Measurements from ENCODE around the gene ZSWIM1. TPM values are rescaled to one million over a fixed set of nuclear protein-coding genes. Genes with fewer than 3 reads are reported as not detected.

ZSWIM1 gene
- total and polyA plus RNA-seq, 2 of the 13 experiments (the other 11 are each of a cell fraction or from before 2014, with no cell fraction given): 9.5 to 11.7 TPM

GRCh38 chr20:45921337-45922189 lies 40.5 kb downstream of the ZSWIM1 start (continued):
- TF ChIP-seq, protein P1, sequence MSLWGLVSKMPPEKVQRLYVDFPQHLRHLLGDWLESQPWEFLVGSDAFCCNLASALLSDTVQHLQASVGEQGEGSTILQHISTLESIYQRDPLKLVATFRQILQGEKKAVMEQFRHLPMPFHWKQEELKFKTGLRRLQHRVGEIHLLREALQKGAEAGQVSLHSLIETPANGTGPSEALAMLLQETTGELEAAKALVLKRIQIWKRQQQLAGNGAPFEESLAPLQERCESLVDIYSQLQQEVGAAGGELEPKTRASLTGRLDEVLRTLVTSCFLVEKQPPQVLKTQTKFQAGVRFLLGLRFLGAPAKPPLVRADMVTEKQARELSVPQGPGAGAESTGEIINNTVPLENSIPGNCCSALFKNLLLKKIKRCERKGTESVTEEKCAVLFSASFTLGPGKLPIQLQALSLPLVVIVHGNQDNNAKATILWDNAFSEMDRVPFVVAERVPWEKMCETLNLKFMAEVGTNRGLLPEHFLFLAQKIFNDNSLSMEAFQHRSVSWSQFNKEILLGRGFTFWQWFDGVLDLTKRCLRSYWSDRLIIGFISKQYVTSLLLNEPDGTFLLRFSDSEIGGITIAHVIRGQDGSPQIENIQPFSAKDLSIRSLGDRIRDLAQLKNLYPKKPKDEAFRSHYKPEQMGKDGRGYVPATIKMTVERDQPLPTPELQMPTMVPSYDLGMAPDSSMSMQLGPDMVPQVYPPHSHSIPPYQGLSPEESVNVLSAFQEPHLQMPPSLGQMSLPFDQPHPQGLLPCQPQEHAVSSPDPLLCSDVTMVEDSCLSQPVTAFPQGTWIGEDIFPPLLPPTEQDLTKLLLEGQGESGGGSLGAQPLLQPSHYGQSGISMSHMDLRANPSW (CRISPR knock-in tag; IDR thresholded peaks at IDR 0.05; ENCODE audit: borderline replicate concordance): no peak
- TF ChIP-seq ZNF564 (CRISPR knock-in tag; IDR thresholded peaks at IDR 0.05): no peak
- TF ChIP-seq ZNF326 (CRISPR knock-in tag; IDR thresholded peaks at IDR 0.05; ENCODE audit: borderline replicate concordance): no peak
- TF ChIP-seq, protein P2, sequence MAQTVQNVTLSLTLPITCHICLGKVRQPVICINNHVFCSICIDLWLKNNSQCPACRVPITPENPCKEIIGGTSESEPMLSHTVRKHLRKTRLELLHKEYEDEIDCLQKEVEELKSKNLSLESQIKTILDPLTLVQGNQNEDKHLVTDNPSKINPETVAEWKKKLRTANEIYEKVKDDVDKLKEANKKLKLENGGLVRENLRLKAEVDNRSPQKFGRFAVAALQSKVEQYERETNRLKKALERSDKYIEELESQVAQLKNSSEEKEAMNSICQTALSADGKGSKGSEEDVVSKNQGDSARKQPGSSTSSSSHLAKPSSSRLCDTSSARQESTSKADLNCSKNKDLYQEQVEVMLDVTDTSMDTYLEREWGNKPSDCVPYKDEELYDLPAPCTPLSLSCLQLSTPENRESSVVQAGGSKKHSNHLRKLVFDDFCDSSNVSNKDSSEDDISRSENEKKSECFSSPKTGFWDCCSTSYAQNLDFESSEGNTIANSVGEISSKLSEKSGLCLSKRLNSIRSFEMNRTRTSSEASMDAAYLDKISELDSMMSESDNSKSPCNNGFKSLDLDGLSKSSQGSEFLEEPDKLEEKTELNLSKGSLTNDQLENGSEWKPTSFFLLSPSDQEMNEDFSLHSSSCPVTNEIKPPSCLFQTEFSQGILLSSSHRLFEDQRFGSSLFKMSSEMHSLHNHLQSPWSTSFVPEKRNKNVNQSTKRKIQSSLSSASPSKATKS (CRISPR knock-in tag; IDR thresholded peaks at IDR 0.05): no peak
- no peak for TF ChIP-seq ZSCAN25 (CRISPR knock-in tag; IDR thresholded peaks at IDR 0.05)
- TF ChIP-seq, protein P3, sequence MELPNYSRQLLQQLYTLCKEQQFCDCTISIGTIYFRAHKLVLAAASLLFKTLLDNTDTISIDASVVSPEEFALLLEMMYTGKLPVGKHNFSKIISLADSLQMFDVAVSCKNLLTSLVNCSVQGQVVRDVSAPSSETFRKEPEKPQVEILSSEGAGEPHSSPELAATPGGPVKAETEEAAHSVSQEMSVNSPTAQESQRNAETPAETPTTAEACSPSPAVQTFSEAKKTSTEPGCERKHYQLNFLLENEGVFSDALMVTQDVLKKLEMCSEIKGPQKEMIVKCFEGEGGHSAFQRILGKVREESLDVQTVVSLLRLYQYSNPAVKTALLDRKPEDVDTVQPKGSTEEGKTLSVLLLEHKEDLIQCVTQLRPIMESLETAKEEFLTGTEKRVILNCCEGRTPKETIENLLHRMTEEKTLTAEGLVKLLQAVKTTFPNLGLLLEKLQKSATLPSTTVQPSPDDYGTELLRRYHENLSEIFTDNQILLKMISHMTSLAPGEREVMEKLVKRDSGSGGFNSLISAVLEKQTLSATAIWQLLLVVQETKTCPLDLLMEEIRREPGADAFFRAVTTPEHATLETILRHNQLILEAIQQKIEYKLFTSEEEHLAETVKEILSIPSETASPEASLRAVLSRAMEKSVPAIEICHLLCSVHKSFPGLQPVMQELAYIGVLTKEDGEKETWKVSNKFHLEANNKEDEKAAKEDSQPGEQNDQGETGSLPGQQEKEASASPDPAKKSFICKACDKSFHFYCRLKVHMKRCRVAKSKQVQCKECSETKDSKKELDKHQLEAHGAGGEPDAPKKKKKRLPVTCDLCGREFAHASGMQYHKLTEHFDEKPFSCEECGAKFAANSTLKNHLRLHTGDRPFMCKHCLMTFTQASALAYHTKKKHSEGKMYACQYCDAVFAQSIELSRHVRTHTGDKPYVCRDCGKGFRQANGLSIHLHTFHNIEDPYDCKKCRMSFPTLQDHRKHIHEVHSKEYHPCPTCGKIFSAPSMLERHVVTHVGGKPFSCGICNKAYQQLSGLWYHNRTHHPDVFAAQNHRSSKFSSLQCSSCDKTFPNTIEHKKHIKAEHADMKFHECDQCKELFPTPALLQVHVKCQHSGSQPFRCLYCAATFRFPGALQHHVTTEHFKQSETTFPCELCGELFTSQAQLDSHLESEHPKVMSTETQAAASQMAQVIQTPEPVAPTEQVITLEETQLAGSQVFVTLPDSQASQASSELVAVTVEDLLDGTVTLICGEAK (IDR thresholded peaks at IDR 0.05): no peak
- TF ChIP-seq, protein P3 (CRISPR knock-in tag; IDR thresholded peaks at IDR 0.05): no peak
- TF ChIP-seq PRPF4 (IDR thresholded peaks at IDR 0.05; ENCODE audit: low read depth, low read length, poor library complexity, severe bottlenecking): no peak
- no peak for TF ChIP-seq ATM (IDR thresholded peaks at IDR 0.05; ENCODE audit: borderline replicate concordance)
- no peak for TF ChIP-seq YEATS4 (CRISPR knock-in tag; IDR thresholded peaks at IDR 0.05; ENCODE audit: borderline replicate concordance)
- no peak for TF ChIP-seq SMARCC2 (IDR thresholded peaks at IDR 0.05)
- TF ChIP-seq ZKSCAN5 (CRISPR knock-in tag; IDR thresholded peaks at IDR 0.05): no peak
- peak; percentile 66; the same call in 1 of the 2 replicates for TF ChIP-seq ZMYM4 (CRISPR knock-in tag; IDR thresholded peaks at IDR 0.05)
- 0 out of 2 replicates have a peak, but pooled peaks have one; percentile 28 for TF ChIP-seq ZNF709 (CRISPR knock-in tag; IDR thresholded peaks at IDR 0.05)
- no peak for TF ChIP-seq PHB2 (IDR thresholded peaks at IDR 0.05; ENCODE audit: partially characterized antibody)
